K562 (cell line): ENCODE results near the gene PRDM16. TPM values are rescaled to one million over a fixed set of nuclear protein-coding genes. Genes with fewer than 3 reads are reported as not detected.
A peak's percentile ranks its signal among the peaks of the same experiment; 100 is the strongest.

Source experiments
- ATAC-seq: fragments of 200-7000 bp; cut with Tn5 transposase; 3 replicates; pipeline ENCODE4 v1.9.1; 2020; ENCODE audit warnings: moderate library complexity
- BruUV-seq: library from RNA; stranded (reverse); fragments of 400-500 nt; replicated peaks from 2 replicates; lab custom pipeline; 2021; lab: Mats Ljungman, UMichigan
- CTCF ChIA-PET: fragments of 300-600 bp; formaldehyde crosslinking; extraction: SDS; loops from one replicate; lab custom pipeline; 2021; ENCODE audit warnings: low intra/inter-chr PET ratio; lab: Yijun Ruan, JAX
- POLR2A ChIA-PET: fragments of 300-600, 350-650 bp; sonication (Branson Sonifier 250); formaldehyde crosslinking; extraction: SDS; loops from one replicate; lab custom pipeline; 2021; ENCODE audit warnings: antibody characterized with exemption, inconsistent platforms; lab: Yijun Ruan, JAX
- DNase-seq, 4 experiments: peaks; one replicate each; pipeline versions ENCODE4 v3.0.0 to v3.0.0-alpha.2; 2011 to 2018; ENCODE audit warnings: low spot score in 3 of 4, mixed read lengths in 3 of 4; ENCODE audit errors: extremely low read depth in 1 of 4
- FAIRE-seq: peaks from 2 replicates; lab custom pipeline; 2011; peaks lifted over from hg19 to GRCh38; lab: Jason Lieb, UNC
- H2AFZ ChIP-seq: 2 replicates; pipeline ENCODE4 v1.6.0; 2011; ENCODE audit warnings: low read depth, low read length, control low read depth, inconsistent platforms
- H3K27ac ChIP-seq: fragments of 200-600 bp; 3 replicates; pipeline ENCODE4 v1.8.0; 2011; ENCODE audit warnings: low read depth, mild to moderate bottlenecking, control low read depth, inconsistent platforms, low read length, moderate library complexity, mixed read lengths; ENCODE audit errors: extremely low read depth
- H3K27me3 ChIP-seq, 2 experiments: fragments of 300-600 bp in 1 of 2; 2 replicates in 1 of 2; 3 replicates in 1 of 2; pipeline versions ENCODE4 v1.6.0 to v1.8.0; 2011; ENCODE audit warnings: inconsistent platforms in 2 of 2, low read length in 2 of 2, mild to moderate bottlenecking in 1 of 2, mixed read lengths in 1 of 2, moderate library complexity in 1 of 2; ENCODE audit not compliant: control insufficient read depth in 2 of 2, insufficient read depth in 2 of 2
- H3K36me3 ChIP-seq: fragments of 300-600 bp; 3 replicates; pipeline ENCODE4 v1.8.0; 2011; ENCODE audit warnings: mild to moderate bottlenecking, low read length, inconsistent platforms; ENCODE audit not compliant: control insufficient read depth, insufficient read depth
- H3K4me1 ChIP-seq, 2 experiments: fragments of 200-600 bp in 1 of 2; replicated peaks in 1 of 2; 2 replicates in 1 of 2; 3 replicates in 1 of 2; pipeline versions ENCODE4 v1.5.1 to v1.8.0; 2011; ENCODE audit warnings: inconsistent platforms in 2 of 2, low read length in 2 of 2, mild to moderate bottlenecking in 1 of 2, mixed read lengths in 1 of 2, moderate library complexity in 1 of 2; ENCODE audit not compliant: control insufficient read depth in 2 of 2, insufficient read depth in 2 of 2
- H3K4me2 ChIP-seq: 2 replicates; pipeline ENCODE4 v1.6.1; 2011; ENCODE audit warnings: low read length, control low read depth, inconsistent platforms, mixed read lengths; ENCODE audit not compliant: insufficient read depth
- H3K4me3 ChIP-seq: fragments of 200-600 bp; sonication (generic), shearing (Covaris generic); 2 replicates; pipeline ENCODE4 v1.5.1; 2016; ENCODE audit warnings: control low read depth, inconsistent platforms
- H3K79me2 ChIP-seq: fragments of 200-600 bp; 3 replicates; pipeline ENCODE4 v1.8.0; 2011; ENCODE audit warnings: low read length, inconsistent platforms; ENCODE audit not compliant: control insufficient read depth, insufficient read depth
- H3K9ac ChIP-seq, 2 experiments: 2 replicates each; pipeline versions ENCODE4 v1.6.0 to v1.6.1; 2011; ENCODE audit warnings: low read depth in 2 of 2, low read length in 2 of 2, control low read depth in 1 of 2, inconsistent platforms in 1 of 2, mild to moderate bottlenecking in 1 of 2, mixed read lengths in 1 of 2; ENCODE audit not compliant: insufficient read depth in 1 of 2
- H3K9me1 ChIP-seq: one replicate; pipeline ENCODE4 v1.6.0; 2011; ENCODE audit warnings: inconsistent platforms, mild to moderate bottlenecking, low read length, moderate library complexity; ENCODE audit not compliant: control insufficient read depth, insufficient read depth
- H3K9me3 ChIP-seq: replicated peaks from 2 replicates; pipeline ENCODE4 v1.5.1; 2011; ENCODE audit warnings: low read depth, low read length, inconsistent platforms; ENCODE audit not compliant: control insufficient read depth, insufficient read depth
- H4K20me1 ChIP-seq: replicated peaks from 2 replicates; pipeline ENCODE4 v1.6.1; 2011; ENCODE audit warnings: low read length, inconsistent platforms, mixed read lengths; ENCODE audit not compliant: control insufficient read depth, insufficient read depth
- CBX2 ChIP-seq: fragments of 200-600 bp; sonication (generic); IDR thresholded peaks from one replicate; pipeline ENCODE4 v1.6.1; 2012; ENCODE audit warnings: mild to moderate bottlenecking, low read length, inconsistent platforms; ENCODE audit not compliant: insufficient read depth, poor library complexity, severe bottlenecking
- TSC22D4 ChIP-seq: fragments of 450-650 bp; IDR thresholded peaks from 2 replicates; pipeline ENCODE4 v1.6.1; 2016; ENCODE audit warnings: missing genetic modification characterization, missing biosample characterization, control low read depth
- WGBS: fragments of 100-300 bp; shearing (Covaris generic); methylation state at CpG from one replicate; pipeline ENCODE4 v1.1.6; 2016; ENCODE audit warnings: low coverage, mixed read lengths; ENCODE audit not compliant: insufficient coverage; ENCODE audit errors: missing lambda C conversion rate; 5-methylcytosine and 5-hydroxymethylcytosine counted together
- in situ Hi-C: fragments of 300-500 bp; cut with MboI; formaldehyde crosslinking; loops from 4 replicates; pipeline ENCODE4 v1.15.0; 2018; ENCODE audit warnings: inconsistent platforms, mixed read lengths
- intact Hi-C: fragments of 100-400 bp; cut with micrococcal nuclease; formaldehyde crosslinking; loops from 2 replicates; pipeline ENCODE4 v1.14.2; 2022
- polyA plus RNA-seq, 8 experiments: library from polyadenylated mRNA; depleted of rRNA in 4 of 8; stranded (reverse) in 5 of 8; unstranded in 3 of 8; fragments of >200 nt; fragmentation: Nextera tagmentation in 2 of 8; fragmentation: Illumina TruSeq in 1 of 8; extraction: Ambion mirVana in 2 of 8; extraction: Trizol in 1 of 8; gene quantifications; 2 replicates each; pipeline versions ENCODE4 v1.2.1 to v1.2.3, GENCODE V29; 2011 to 2014; ENCODE audit warnings: inconsistent platforms in 1 of 8, missing spikeins in 1 of 8
- total RNA-seq, 7 experiments: library from RNA; depleted of rRNA in 6 of 7; stranded (reverse); fragments of >200 nt in 6 of 7; fragmentation: Illumina TruSeq in 2 of 7; extraction: Trizol in 2 of 7; gene quantifications; 2 replicates each; pipeline versions ENCODE4 v1.2.1 to v1.2.3, GENCODE V29; 2011 to 2021; ENCODE audit warnings: low replicate concordance in 1 of 7
- TF ChIP-seq, protein P1 (sequence below): fragments of 250-450 bp; sonication (Bioruptor Pico); IDR thresholded peaks from 2 replicates; pipeline ENCODE4 v1.8.0; 2021; ENCODE audit warnings: borderline replicate concordance, mild to moderate bottlenecking, moderate library complexity; ENCODE audit not compliant: poor library complexity, severe bottlenecking
- TF ChIP-seq, protein P2 (sequence below): sonication (generic); formaldehyde crosslinking; IDR thresholded peaks from 2 replicates; pipeline ENCODE4 v1.8.0; 2023; ENCODE audit warnings: missing genetic modification reagents, mild to moderate bottlenecking, borderline replicate concordance
- TF ChIP-seq, protein P3 (sequence below), 2 experiments: fragments of 450-650 bp in 1 of 2; sonication (generic) in 1 of 2; formaldehyde crosslinking in 1 of 2; IDR thresholded peaks; 2 replicates each; pipeline versions ENCODE4 v1.7.1 to v1.9.0; 2016 to 2022; ENCODE audit warnings: inconsistent platforms in 1 of 2, mild to moderate bottlenecking in 1 of 2, missing genetic modification reagents in 1 of 2

Gene PRDM16
- total and polyA plus RNA-seq, 9 of the 15 experiments (the other 6 are each of a cell fraction or from before 2014, with no cell fraction given) = 0.10 to 0.27 TPM; not detected in 7

DNA sequence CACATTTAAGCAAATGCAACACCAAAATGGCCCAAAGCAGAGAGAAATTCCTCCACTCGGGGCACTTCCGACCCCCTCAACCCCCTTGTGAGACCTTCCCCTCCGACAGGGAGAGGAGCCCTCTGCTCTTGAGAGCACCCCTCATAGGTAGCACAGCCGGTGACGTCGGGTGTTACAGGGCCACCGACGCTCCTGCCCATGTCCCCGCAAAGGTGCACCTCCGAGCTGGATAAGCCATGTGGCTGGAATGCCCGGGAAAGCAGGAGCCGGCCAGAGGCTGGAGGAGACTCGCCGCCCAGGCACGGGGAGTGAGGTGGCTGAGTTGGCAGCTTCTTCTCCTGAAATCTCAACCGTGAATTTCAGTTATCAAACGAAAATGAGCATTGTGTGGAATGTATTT lies 318.4 kb downstream of the PRDM16 start:
- Histone ChIP-seq H3K4me2 (no peak overlapping the region), H3K9me3 (no peaks in the 10 kb centered on the region), H4K20me1 (peaks cover 8% of the 10 kb centered on the region), H3K4me3 (no peak overlapping the region), H3K79me2 (no peaks in the 10 kb centered on the region), H3K9ac (no peak overlapping the region), H3K4me1 (no peaks in the 10 kb centered on the region), H3K9me1 (no peaks in the 10 kb centered on the region), H3K27me3 (peaks cover 63 to 87% of the 10 kb centered on the region in 2 experiments), H3K36me3 (no peaks in the 10 kb centered on the region), H2AFZ (no peak overlapping the region), H3K27ac (no peak overlapping the region)
- WGBS = 1% methylated on average over 17 of the region's 17 CpGs
- intact Hi-C loops (no loop called here), in situ Hi-C loops (no loop called here)
- no peak for TF ChIP-seq TSC22D4
- TF ChIP-seq, protein P1, sequence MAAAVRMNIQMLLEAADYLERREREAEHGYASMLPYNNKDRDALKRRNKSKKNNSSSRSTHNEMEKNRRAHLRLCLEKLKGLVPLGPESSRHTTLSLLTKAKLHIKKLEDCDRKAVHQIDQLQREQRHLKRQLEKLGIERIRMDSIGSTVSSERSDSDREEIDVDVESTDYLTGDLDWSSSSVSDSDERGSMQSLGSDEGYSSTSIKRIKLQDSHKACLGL (CRISPR knock-in tag) = no peak
- TF ChIP-seq CBX2 = peak; percentile 52
- TF ChIP-seq, protein P2, sequence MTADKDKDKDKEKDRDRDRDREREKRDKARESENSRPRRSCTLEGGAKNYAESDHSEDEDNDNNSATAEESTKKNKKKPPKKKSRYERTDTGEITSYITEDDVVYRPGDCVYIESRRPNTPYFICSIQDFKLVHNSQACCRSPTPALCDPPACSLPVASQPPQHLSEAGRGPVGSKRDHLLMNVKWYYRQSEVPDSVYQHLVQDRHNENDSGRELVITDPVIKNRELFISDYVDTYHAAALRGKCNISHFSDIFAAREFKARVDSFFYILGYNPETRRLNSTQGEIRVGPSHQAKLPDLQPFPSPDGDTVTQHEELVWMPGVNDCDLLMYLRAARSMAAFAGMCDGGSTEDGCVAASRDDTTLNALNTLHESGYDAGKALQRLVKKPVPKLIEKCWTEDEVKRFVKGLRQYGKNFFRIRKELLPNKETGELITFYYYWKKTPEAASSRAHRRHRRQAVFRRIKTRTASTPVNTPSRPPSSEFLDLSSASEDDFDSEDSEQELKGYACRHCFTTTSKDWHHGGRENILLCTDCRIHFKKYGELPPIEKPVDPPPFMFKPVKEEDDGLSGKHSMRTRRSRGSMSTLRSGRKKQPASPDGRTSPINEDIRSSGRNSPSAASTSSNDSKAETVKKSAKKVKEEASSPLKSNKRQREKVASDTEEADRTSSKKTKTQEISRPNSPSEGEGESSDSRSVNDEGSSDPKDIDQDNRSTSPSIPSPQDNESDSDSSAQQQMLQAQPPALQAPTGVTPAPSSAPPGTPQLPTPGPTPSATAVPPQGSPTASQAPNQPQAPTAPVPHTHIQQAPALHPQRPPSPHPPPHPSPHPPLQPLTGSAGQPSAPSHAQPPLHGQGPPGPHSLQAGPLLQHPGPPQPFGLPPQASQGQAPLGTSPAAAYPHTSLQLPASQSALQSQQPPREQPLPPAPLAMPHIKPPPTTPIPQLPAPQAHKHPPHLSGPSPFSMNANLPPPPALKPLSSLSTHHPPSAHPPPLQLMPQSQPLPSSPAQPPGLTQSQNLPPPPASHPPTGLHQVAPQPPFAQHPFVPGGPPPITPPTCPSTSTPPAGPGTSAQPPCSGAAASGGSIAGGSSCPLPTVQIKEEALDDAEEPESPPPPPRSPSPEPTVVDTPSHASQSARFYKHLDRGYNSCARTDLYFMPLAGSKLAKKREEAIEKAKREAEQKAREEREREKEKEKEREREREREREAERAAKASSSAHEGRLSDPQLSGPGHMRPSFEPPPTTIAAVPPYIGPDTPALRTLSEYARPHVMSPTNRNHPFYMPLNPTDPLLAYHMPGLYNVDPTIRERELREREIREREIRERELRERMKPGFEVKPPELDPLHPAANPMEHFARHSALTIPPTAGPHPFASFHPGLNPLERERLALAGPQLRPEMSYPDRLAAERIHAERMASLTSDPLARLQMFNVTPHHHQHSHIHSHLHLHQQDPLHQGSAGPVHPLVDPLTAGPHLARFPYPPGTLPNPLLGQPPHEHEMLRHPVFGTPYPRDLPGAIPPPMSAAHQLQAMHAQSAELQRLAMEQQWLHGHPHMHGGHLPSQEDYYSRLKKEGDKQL (CRISPR knock-in tag) = no peak
- TF ChIP-seq, protein P3, sequence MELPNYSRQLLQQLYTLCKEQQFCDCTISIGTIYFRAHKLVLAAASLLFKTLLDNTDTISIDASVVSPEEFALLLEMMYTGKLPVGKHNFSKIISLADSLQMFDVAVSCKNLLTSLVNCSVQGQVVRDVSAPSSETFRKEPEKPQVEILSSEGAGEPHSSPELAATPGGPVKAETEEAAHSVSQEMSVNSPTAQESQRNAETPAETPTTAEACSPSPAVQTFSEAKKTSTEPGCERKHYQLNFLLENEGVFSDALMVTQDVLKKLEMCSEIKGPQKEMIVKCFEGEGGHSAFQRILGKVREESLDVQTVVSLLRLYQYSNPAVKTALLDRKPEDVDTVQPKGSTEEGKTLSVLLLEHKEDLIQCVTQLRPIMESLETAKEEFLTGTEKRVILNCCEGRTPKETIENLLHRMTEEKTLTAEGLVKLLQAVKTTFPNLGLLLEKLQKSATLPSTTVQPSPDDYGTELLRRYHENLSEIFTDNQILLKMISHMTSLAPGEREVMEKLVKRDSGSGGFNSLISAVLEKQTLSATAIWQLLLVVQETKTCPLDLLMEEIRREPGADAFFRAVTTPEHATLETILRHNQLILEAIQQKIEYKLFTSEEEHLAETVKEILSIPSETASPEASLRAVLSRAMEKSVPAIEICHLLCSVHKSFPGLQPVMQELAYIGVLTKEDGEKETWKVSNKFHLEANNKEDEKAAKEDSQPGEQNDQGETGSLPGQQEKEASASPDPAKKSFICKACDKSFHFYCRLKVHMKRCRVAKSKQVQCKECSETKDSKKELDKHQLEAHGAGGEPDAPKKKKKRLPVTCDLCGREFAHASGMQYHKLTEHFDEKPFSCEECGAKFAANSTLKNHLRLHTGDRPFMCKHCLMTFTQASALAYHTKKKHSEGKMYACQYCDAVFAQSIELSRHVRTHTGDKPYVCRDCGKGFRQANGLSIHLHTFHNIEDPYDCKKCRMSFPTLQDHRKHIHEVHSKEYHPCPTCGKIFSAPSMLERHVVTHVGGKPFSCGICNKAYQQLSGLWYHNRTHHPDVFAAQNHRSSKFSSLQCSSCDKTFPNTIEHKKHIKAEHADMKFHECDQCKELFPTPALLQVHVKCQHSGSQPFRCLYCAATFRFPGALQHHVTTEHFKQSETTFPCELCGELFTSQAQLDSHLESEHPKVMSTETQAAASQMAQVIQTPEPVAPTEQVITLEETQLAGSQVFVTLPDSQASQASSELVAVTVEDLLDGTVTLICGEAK (IDR thresholded peaks at IDR 0.05) = no peak
- TF ChIP-seq, protein P3 (CRISPR knock-in tag; IDR thresholded peaks at IDR 0.05) = no peak
- POLR2A ChIA-PET = interaction anchor here (1.0 kb wide), 1 partner anchor 9 kb away, joined by 3 read pairs; no protein-coding TSS in a partner anchor
- ATAC-seq (no peak), FAIRE-seq (no peak), DNase-seq (no peak)
- BruUV-seq = no TSS peak
- CTCF ChIA-PET = no interaction called here
